Inferior parietal cortex (tissue), 1 donor: ENCODE results near the gene MCF2L2.

Experiments used
- DNase-seq: peaks from one replicate; pipeline ENCODE4 v3.0.0-alpha.2; 2016; ENCODE audit errors: extremely low spot score

MCF2L2 gene

GRCh38 chr3:183266454-183266853 is 162.0 kb downstream of the MCF2L2 start:
- DNase-seq, result no peak

- no peak for DNase-seq
Measured at GRCh38 chr3:183265834-183266417, 162.5 kb downstream of the MCF2L2 start.

GRCh38 chr3:183265157-183265642 is 163.2 kb downstream of the MCF2L2 start:
- no peak for DNase-seq

GRCh38 chr3:183264268-183264667 is 164.2 kb downstream of the MCF2L2 start:
- no peak for DNase-seq

- DNase-seq, result no peak
Measured at GRCh38 chr3:183262875-183263378, 165.5 kb downstream of the MCF2L2 start.

- DNase-seq, result no peak
Measured at GRCh38 chr3:183261151-183261724, 167.2 kb downstream of the MCF2L2 start.

- no peak for DNase-seq
Measured at GRCh38 chr3:183260167-183260904, 168.1 kb downstream of the MCF2L2 start.

GRCh38 chr3:183259621-183260020 is 168.8 kb downstream of the MCF2L2 start:
- no peak for DNase-seq

- no peak for DNase-seq
Measured at GRCh38 chr3:183259087-183259486, 169.3 kb downstream of the MCF2L2 start.

- no peak for DNase-seq
Measured at GRCh38 chr3:183255348-183255730, 173.1 kb downstream of the MCF2L2 start.

GRCh38 chr3:183254487-183255347 is 173.7 kb downstream of the MCF2L2 start:
- no peak for DNase-seq

GRCh38 chr3:183253528-183254486 is 174.6 kb downstream of the MCF2L2 start:
- no peak for DNase-seq

- DNase-seq, result no peak
Measured at GRCh38 chr3:183252973-183253527, 175.4 kb downstream of the MCF2L2 start, which contains the start of gene B3GNT5. Gene B3GNT5, plus strand, starts transcription at chr3:183253253. Its CDS starts 16,546 bp downstream, at chr3:183269799.

- DNase-seq, result no peak
Measured at GRCh38 chr3:183252118-183252782, 176.2 kb downstream of the MCF2L2 start.

GRCh38 chr3:183249006-183249718 is 179.3 kb downstream of the MCF2L2 start:
- DNase-seq, result no peak

- DNase-seq, result no peak
Measured at GRCh38 chr3:183247011-183247589, 181.3 kb downstream of the MCF2L2 start.

GRCh38 chr3:183244981-183245476 is 183.4 kb downstream of the MCF2L2 start:
- DNase-seq, result no peak

- DNase-seq, result no peak
Measured at GRCh38 chr3:183244219-183244618, 184.2 kb downstream of the MCF2L2 start.
